C4-2B (cell line): Measurements from ENCODE around the gene BAK1.

Experiments
- ZFX ChIP-seq: fragments of 450-650 bp; IDR thresholded peaks from 2 replicates; pipeline ENCODE4 v1.6.1; 2017
- TF ChIP-seq, protein P1 (sequence below): fragments of 450-650 bp; conservative IDR thresholded peaks from 2 replicates; pipeline ENCODE4 v1.5.1; 2017; ENCODE audit warnings: mild to moderate bottlenecking

DNA sequence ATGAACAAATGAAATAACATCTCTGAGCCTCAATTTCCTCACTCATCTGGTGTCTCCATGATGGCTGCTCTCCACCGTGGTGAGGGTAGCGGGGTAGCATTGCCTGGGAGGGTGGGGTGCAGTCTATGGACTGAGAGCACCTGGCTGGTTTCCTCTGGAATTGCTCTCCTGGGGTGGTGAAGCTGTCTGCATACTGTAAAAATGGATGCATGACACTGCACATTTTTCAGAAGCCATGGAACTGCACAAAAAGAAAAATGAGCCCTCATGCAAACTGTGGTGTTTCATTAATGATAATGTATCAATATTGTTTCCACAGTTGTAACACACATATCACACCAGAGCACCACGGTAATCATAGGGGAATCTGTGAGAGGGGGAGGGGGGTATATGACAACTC, 28.9 kb upstream of the BAK1 start:
- TF ChIP-seq, protein P1, sequence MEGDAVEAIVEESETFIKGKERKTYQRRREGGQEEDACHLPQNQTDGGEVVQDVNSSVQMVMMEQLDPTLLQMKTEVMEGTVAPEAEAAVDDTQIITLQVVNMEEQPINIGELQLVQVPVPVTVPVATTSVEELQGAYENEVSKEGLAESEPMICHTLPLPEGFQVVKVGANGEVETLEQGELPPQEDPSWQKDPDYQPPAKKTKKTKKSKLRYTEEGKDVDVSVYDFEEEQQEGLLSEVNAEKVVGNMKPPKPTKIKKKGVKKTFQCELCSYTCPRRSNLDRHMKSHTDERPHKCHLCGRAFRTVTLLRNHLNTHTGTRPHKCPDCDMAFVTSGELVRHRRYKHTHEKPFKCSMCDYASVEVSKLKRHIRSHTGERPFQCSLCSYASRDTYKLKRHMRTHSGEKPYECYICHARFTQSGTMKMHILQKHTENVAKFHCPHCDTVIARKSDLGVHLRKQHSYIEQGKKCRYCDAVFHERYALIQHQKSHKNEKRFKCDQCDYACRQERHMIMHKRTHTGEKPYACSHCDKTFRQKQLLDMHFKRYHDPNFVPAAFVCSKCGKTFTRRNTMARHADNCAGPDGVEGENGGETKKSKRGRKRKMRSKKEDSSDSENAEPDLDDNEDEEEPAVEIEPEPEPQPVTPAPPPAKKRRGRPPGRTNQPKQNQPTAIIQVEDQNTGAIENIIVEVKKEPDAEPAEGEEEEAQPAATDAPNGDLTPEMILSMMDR = no peak
- TF ChIP-seq ZFX = no peak
